GM18951 (cell line): Measurements from ENCODE around the gene MAGEB17.
"Not testable (repeated sequence)": the region's sequence is repeated elsewhere in the genome, so short reads cannot be mapped to it uniquely, and the experiment has no call there.

Experiments used
- POLR2A ChIP-seq: IDR thresholded peaks from 4 replicates; pipeline ENCODE4 v1.6.1; 2011; ENCODE audit warnings: mild to moderate bottlenecking; ENCODE audit not compliant: insufficient read length, insufficient read depth; ENCODE audit errors: extremely low read depth
- in situ Hi-C: fragments of 300-500 bp; cut with MboI; formaldehyde crosslinking; loops from one replicate; pipeline ENCODE4 v1.12.0; 2022; ENCODE audit warnings: low sequenced_read_pairs, mixed read lengths, inconsistent platforms; ENCODE audit not compliant: unreplicated experiment

The MAGEB17 gene

GRCh38 chrX:16175329-16176061 lies 8.2 kb downstream of the MAGEB17 start:
- in situ Hi-C loops: no loop called here

DNA sequence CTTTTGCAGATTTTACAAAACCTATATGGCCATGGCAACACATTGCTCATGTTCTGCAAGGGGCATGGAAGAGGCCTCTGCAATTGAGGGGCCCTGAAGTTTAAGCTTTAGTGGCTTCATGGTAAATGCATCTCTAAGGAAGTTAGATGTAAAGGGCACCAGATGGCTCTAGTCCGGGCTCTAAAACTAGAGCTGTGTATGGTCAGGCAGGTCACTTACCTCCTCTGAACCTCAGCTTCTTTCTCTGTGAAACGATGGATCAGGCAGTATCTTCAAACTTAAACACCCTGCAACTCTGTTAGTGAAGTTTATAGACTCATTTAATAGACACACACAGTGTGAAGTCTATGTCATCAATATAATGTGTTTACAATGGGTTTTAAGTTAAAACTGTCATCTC lies 10.0 kb downstream of the MAGEB17 start:
- TF ChIP-seq POLR2A: no peak
- in situ Hi-C loops: no loop called here

More at GRCh38 chrX:16175329-16176061, 8.2 kb downstream of the MAGEB17 start:
- TF ChIP-seq POLR2A: no peak

- in situ Hi-C loops: not testable (repeated sequence)
Measured at GRCh38 chrX:16183843-16184242, 16.6 kb downstream of the MAGEB17 start.

GRCh38 chrX:16185725-16186136 lies 18.4 kb downstream of the MAGEB17 start:
- no peak for TF ChIP-seq POLR2A

GRCh38 chrX:16186380-16187007 lies 19.2 kb downstream of the MAGEB17 start:
- in situ Hi-C loops: no loop called here
- no peak for TF ChIP-seq POLR2A

More at GRCh38 chrX:16185725-16186136, 18.4 kb downstream of the MAGEB17 start:
- in situ Hi-C loops: no loop called here

- TF ChIP-seq POLR2A: no peak
- in situ Hi-C loops: no loop called here
Measured at GRCh38 chrX:16187024-16187760, 19.9 kb downstream of the MAGEB17 start.

GRCh38 chrX:16188687-16189086 lies 21.4 kb downstream of the MAGEB17 start:
- in situ Hi-C loops: no loop called here
- TF ChIP-seq POLR2A: no peak

GRCh38 chrX:16191605-16192004 lies 24.3 kb downstream of the MAGEB17 start:
- in situ Hi-C loops: no loop called here
- no peak for TF ChIP-seq POLR2A

- in situ Hi-C loops: no loop called here
Measured at GRCh38 chrX:16196829-16197228, 29.5 kb downstream of the MAGEB17 start.

DNA sequence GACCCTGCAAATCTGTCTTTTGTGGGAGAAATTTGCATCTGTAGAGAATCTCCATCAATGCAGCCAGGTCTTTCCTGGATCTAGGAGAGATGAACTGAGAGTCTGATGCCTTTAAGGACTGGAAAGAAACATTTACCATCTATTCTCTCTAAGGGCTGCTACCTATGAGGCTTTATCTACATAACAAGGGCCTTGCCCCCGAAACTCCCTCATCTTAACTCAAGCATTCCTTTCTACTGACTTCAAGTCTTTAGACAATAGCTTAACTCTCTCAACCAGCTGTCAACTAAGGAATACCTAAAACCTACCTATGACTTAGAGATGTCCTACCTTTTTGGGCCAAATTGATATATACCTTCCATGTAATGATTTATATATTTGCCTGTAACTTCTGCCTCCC lies 32.1 kb downstream of the MAGEB17 start:
- no peak for TF ChIP-seq POLR2A
- in situ Hi-C loops: no loop called here

More at GRCh38 chrX:16196829-16197228, 29.5 kb downstream of the MAGEB17 start:
- no peak for TF ChIP-seq POLR2A

- TF ChIP-seq POLR2A: no peak
- in situ Hi-C loops: no loop called here
Measured at GRCh38 chrX:16202943-16203342, 35.7 kb downstream of the MAGEB17 start.

- in situ Hi-C loops: no loop called here
- TF ChIP-seq POLR2A: no peak
Measured at GRCh38 chrX:16204538-16204937, 37.3 kb downstream of the MAGEB17 start.

GRCh38 chrX:16205840-16206239 lies 38.6 kb downstream of the MAGEB17 start:
- no peak for TF ChIP-seq POLR2A
- in situ Hi-C loops: no loop called here

DNA sequence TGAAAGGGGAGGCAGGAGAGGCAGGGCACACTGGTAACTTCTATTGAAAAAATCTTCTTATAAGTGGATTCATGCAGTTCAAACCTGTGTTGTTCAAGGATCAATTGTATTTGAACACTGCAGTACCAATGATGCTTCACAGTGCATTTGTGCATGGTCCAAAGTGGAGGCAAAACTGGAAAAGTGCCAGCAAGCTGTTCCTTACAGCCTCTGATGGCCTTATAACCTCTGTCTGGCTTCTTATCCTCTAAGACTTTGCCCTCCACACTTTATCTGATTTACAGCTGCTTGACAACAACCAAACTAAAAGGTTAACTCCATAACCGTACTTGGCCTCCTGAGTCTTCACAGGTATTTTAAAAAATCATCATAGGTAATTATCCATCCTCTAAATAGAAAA lies 40.4 kb downstream of the MAGEB17 start:
- TF ChIP-seq POLR2A: no peak
- in situ Hi-C loops: no loop called here

DNA sequence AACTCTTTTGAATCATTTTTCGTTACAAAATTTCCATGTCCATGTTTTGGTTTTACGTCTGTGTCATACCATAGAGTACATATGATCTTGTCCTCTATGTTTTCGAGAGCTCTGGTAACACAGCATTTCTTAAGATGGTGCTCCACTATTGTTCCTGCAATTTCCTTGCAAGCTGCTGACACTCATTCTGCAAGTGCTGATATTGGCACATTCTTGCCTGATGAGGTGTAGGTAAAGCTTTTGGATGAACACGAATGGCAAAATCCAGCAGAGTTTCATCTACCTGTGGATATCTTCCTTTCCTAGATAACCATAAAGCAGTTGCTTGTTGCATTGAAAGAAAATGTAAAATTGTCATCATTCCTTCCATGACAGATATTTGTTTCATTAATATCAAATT lies 41.3 kb downstream of the MAGEB17 start:
- in situ Hi-C loops: no loop called here
- no peak for TF ChIP-seq POLR2A
